ENCODE measurements around the gene ASIC4. TPM values are rescaled to one million over a fixed set of nuclear protein-coding genes. Genes with fewer than 3 reads are reported as not detected.

Gene ASIC4
- total RNA-seq, 1 experiment from 2014 or later, result 0.21 TPM

- Histone ChIP-seq H3K36me3 (ENCODE audit: control insufficient read depth, insufficient read depth, low read length) (0 out of 2 replicates have a peak, but pooled peaks cover 2% of the 10 kb centered on the region), H3K9me3 (ENCODE audit: control insufficient read depth, insufficient read depth, low read depth, low read length) (no peaks in the 10 kb centered on the region), H3K4me3 (ENCODE audit: low read depth in 2 of 2, low read length in 2 of 2) (peak overlapping the region; percentile 62 to 70), H3K4me1 (ENCODE audit: control insufficient read depth, insufficient read depth, low read length) (peaks cover 9% of the 10 kb centered on the region; the same call in 1 of the 2 replicates), H3K27ac (ENCODE audit: low read length) (no peak overlapping the region), H3K27me3 (ENCODE audit: control insufficient read depth, insufficient read depth, low read length) (no peaks in the 10 kb centered on the region)
- in situ Hi-C loops (cut with HindIII; ENCODE audit: low pct_unique_long_range_greater_than_20kb, low sequenced_read_pairs) (no loop called here), intact Hi-C loops (cut with micrococcal nuclease; ENCODE audit: unreplicated experiment) (loop anchor here (5.0 kb wide), 1 partner anchor 83 kb away; the partner anchor contains the start of gene SLC4A3)
- BruUV-seq (replicated peaks), result no TSS peak
- ChIA-PET CTCF (no interaction called here), POLR2A (no interaction called here)
- TF ChIP-seq CTCF (IDR thresholded peaks at IDR 0.05) (no peak), SIN3A (IDR thresholded peaks at IDR 0.05; ENCODE audit: borderline replicate concordance, insufficient read depth, low read depth, low read length) (no peak), POLR2AphosphoS5 (IDR thresholded peaks at IDR 0.05; ENCODE audit: low read depth, low read length) (no peak), REST (IDR thresholded peaks at IDR 0.05; ENCODE audit: insufficient read depth in 1 of 2, low read depth in 2 of 2, low read length in 1 of 2) (0 out of 4 replicates have a peak, but pooled peaks of 1 of the 2 experiments have one; percentile 25), TCF7L2 (IDR thresholded peaks at IDR 0.05; ENCODE audit: low read depth, low read length) (no peak)
- DNase-seq (ENCODE audit: low read depth, low spot score) (no peak), ATAC-seq (no peak)
These were observed 30.3 kb downstream of the ASIC4 start for GRCh38 chr2:219544567-219544966.

- Histone ChIP-seq H3K27me3 (ENCODE audit: control insufficient read depth, insufficient read depth, low read length) (no peaks in the 10 kb centered on the region), H3K27ac (ENCODE audit: low read length) (no peak overlapping the region), H3K36me3 (ENCODE audit: control insufficient read depth, insufficient read depth, low read length) (0 out of 2 replicates have a peak, but pooled peaks cover 2% of the 10 kb centered on the region), H3K4me1 (ENCODE audit: control insufficient read depth, insufficient read depth, low read length) (peaks cover 9% of the 10 kb centered on the region; the same call in 1 of the 2 replicates), H3K9me3 (ENCODE audit: control insufficient read depth, insufficient read depth, low read depth, low read length) (no peaks in the 10 kb centered on the region), H3K4me3 (ENCODE audit: low read depth in 2 of 2, low read length in 2 of 2) (no peak overlapping the region)
- CTCF ChIA-PET, result no interaction called here
- DNase-seq (ENCODE audit: low read depth, low spot score), result no peak
- in situ Hi-C loops (cut with HindIII; ENCODE audit: low pct_unique_long_range_greater_than_20kb, low sequenced_read_pairs), result no loop called here
- TF ChIP-seq POLR2AphosphoS5 (IDR thresholded peaks at IDR 0.05; ENCODE audit: low read depth, low read length), result no peak
- no peak for TF ChIP-seq REST (IDR thresholded peaks at IDR 0.05; ENCODE audit: insufficient read depth in 1 of 2, low read depth in 2 of 2, low read length in 1 of 2)
- no peak for TF ChIP-seq CTCF (IDR thresholded peaks at IDR 0.05)
- no peak for TF ChIP-seq TCF7L2 (IDR thresholded peaks at IDR 0.05; ENCODE audit: low read depth, low read length)
- TF ChIP-seq SIN3A (IDR thresholded peaks at IDR 0.05; ENCODE audit: borderline replicate concordance, insufficient read depth, low read depth, low read length), result no peak
- no TSS peak for BruUV-seq (replicated peaks)
- POLR2A ChIA-PET, result interaction anchor here (0.6 kb wide), 1 partner anchor 142 kb away, joined by 8 read pairs; no protein-coding TSS in a partner anchor
- no peak for ATAC-seq
- intact Hi-C loops (cut with micrococcal nuclease; ENCODE audit: unreplicated experiment), result no loop called here
These were observed 31.1 kb downstream of the ASIC4 start for GRCh38 chr2:219545295-219545942.
